NCI-H187 treated with DMSO at 0.1 percent for 48 hours (cell line): Measurements from ENCODE around the gene CETP.
"Not testable (repeated sequence)": the region's sequence is repeated elsewhere in the genome, so short reads cannot be mapped to it uniquely, and the experiment has no call there.

Experiments
- DNase-seq: peaks from one replicate; lab custom pipeline; 2025; lab: John Stamatoyannopoulos, UW

Gene CETP

GRCh38 chr16:56980792-56981724, 19.3 kb downstream of the CETP start:
- DNase-seq = no peak

GRCh38 chr16:56981729-56982271, 20.1 kb downstream of the CETP start:
- no peak for DNase-seq

DNA sequence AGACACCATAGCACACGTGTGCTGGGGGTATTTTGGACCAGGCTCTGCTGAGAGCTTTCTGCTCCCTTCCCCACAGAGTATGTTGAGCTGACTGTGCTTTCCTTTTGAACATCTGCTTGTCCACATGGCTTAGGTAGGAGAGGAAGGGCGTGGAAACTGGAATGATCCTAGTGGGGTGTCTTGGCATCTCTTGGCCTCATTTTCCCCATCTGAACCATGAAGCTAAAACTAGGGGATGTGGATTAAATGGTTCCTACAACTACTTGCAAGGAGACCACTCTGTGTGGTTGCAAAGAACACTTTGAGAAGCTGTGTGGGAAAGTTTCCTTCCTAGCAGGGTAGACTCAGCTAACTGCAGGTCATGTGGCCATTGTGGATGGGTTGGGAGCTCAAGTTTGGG, 20.9 kb downstream of the CETP start:
- DNase-seq = no peak

- DNase-seq = no peak
These were observed 21.5 kb downstream of the CETP start for GRCh38 chr16:56983211-56983751.

DNA sequence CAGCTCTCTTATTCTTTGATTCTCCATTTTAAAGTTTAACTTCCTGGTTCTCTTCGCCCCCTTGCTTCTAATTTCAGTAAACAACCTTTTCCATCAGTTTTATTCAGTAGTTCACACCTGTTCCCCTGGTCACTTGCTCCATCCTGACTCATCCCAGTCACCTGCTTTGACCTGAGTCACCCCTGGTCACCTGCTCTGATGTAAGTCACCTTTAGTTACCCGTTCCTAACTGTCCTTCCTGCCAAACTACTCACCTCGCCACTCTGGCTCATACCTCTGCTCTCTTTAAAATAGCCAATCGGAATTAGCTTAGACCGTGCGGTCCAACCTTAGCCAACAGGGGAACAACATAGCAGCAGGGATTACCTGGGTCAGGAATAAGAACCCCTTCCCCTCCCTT, 22.9 kb downstream of the CETP start:
- DNase-seq = no peak

DNA sequence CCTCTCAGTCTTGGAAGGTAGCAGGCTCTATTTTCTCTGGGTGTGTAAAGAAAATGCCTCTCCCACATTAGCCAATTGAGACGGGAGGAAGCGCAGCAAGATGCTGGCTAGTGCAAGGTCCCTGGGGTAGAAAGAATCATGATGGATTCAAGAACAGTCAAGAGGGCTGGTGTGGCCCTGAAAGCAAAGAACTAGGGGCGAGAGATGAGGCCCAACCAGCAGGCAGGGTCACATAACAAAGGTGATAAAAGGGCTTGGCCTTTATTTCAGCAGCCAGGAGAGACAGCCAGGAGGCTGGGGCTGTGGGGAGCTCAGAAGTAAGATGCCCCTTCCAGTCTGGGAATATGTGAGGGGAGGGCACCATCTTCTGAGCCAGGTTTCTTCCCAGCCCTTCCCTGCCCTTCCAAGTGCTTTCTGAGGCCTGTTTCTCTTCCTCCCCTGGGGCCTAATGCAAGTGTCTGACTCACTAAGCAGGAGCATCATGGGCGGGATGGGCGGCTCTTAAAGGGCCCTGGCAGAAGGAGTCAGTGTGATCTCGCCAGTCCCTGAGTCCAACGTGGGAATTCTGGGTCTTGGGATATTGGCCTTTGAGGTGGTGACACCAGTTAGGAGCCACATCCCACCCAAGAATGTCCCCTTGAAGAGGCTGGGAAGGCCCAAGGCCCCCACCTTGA, 23.7 kb downstream of the CETP start:
- DNase-seq = no peak

- DNase-seq = no peak
These were observed 24.2 kb downstream of the CETP start for GRCh38 chr16:56985962-56986360.

DNA sequence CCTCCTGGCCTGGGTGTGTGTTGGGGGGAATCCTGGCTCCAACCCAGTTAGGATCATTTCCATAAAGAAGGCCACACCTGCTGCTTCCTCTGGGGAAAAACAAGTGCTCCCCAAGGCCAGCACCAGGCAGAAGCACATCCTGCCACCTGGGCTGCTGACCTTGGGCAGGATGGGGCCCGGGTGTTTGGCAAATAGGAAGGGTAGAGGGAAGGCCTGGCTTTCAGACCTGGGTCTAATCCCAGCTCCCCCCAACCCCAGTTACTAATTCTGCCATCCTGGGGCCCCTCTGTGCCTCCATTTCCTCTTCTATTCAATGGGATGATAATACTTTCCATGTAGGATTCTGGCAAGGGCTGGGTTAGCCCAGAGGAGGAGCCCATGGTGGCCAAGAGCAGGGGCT, 24.6 kb downstream of the CETP start:
- DNase-seq = no peak

GRCh38 chr16:56986908-56987307, 25.2 kb downstream of the CETP start:
- not testable (repeated sequence) for DNase-seq

- no peak for DNase-seq
These were observed 25.9 kb downstream of the CETP start for GRCh38 chr16:56987692-56988091.

DNA sequence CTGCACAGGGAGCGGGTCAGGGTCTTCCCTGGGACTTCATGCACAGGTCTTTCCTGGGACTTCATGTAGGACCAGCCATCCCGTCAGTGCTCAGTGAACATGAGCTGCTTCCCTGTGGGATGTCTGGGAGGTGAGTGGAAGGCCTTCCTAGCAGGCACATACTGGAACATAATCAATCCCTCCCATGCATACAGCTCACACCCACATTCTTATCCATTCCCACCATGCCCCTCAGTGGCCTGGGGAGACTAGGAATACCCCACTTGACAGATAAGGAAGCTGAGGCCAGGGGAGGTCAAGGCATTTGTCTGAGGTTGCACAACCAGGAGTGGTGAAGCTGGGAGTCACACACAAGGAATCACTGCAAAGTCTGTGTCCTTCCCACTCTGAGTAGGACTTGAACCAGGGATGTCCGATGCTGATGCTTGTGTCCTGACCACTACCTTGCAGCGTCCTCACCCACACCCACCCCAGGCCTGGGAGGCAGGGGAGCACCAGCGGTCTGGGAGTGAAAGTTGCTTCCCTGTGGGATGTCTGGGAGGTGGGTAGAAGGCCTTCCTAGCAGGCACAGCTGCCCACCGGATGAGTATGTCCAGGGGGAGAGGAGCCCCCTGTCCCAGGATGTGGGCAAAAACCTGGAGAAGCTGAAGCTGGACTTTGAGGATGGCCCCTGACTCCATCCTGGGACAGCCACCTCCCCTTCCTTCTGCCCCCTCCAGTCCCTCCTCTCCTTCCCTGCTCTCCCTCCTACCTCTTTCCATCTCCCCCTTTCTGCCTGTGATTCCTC, 26.6 kb downstream of the CETP start:
- DNase-seq = no peak

GRCh38 chr16:56988948-56989945, 27.5 kb downstream of the CETP start, which contains the start of gene NLRC5:
Gene NLRC5 (plus strand): TSS chr16:56989557. CDS start chr16:57020713, 31,156 bp downstream.
- DNase-seq = no peak

- DNase-seq = no peak
These were observed 28.2 kb downstream of the CETP start for GRCh38 chr16:56989988-56990387.

DNA sequence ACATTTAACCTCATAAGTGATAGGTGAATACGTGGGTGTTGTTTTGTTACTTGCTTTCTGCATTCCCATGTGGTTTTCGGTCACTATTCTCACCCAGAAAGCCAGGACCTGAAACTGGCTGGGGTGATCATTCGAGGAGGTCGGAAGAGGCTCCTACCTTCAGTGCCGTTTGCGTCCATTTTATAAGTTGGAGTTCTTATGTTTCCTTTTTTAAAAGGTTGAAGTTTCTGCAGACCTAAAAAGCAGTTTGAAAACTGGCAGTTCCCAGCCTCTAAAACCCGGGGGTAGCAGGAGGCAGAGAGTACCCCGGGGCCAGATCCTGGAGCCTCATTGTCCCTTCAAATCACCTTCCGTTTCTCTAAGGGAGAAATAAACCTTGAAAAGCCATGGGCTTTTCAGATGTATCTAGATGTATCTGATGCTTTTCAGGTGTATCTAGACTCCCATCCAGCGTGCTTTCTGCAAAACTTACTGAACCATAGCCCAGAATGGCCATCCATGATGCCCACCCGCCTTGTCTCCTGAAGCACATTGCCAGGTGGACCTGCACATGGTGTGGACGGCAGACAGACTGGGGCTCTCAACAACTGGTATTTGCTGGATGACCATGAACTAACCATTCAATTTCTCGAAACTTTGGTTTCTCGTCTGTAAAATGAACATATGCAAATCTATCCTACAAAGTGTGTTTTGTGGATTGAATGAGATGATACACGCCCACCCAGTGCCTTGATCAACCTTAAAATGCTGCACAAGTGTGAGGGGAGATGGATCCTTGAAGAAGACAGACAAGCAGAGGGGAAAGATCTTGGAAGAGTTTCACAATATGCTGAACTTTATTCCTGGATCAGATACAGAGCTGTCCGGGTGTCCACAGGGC, 28.9 kb downstream of the CETP start:
- no peak for DNase-seq

GRCh38 chr16:56992431-56992830, 30.7 kb downstream of the CETP start:
- DNase-seq = not testable (repeated sequence)

GRCh38 chr16:56993204-56993603, 31.5 kb downstream of the CETP start:
- no peak for DNase-seq

DNA sequence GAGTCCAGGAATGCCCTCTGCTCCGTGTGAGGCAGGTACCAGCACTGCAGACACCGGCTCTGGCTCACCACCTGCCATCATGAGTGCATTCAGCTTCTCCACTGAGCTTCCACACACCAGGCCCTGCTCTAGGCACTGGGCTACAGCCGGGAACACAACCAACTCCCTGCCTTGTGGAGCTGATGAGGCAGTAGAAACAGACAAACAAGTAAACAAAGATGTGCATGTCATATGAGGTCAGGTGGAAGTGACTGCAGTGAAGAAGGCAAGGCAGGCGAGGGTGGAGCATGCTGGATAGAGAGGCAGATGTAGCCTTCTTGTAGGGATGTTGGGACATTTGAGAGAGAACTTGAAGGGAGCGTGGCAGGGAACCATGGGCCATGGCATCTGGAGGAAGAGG, 32.6 kb downstream of the CETP start:
- DNase-seq = no peak

GRCh38 chr16:56995136-56995805, 33.5 kb downstream of the CETP start:
- DNase-seq = no peak

DNA sequence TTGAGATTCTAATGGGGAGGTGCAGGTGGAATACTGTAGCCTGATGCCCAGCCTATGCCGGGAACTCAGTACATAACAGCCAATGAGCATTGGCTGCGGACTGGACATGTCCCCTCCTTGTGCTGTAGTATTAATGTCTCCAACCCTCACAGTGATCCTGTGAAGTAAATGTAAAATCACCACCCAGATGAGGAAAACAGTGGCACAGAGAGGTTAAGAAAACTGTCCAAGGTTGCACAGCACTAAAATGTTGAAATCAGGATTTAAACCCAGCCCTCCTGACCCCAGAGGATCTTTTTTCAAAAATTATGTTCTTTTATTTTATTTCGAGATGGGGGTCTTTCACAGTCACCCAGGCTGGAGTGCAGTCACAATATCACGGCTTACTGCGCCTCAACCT, 35.5 kb downstream of the CETP start:
- DNase-seq = no peak
